T-cell (primary cell): ENCODE results near the gene ARHGAP28. TPM values are rescaled to one million over a fixed set of nuclear protein-coding genes. Genes with fewer than 3 reads are reported as not detected.
"Not testable (repeated sequence)": the region's sequence is repeated elsewhere in the genome, so short reads cannot be mapped to it uniquely, and the experiment has no call there.

Experiments
- ATAC-seq, 4 experiments: fragments of 200-7000 bp in 3 of 4; fragments of 150-1000 bp in 1 of 4; cut with Tn5 transposase; replicated peaks in 1 of 4; 1 replicate in 3 of 4; 2 replicates in 1 of 4; pipeline ENCODE4 v1.10.0; 2021; ENCODE audit warnings: moderate library complexity in 3 of 4, mild to moderate bottlenecking in 2 of 4, moderate number of reproducible peaks in 1 of 4
- CTCF ChIA-PET, 2 donors: fragments of 300-600 bp; sonication (Branson Sonifier 250); formaldehyde crosslinking; loops; one replicate each; lab custom pipeline; 2022; ENCODE audit warnings: antibody characterized with exemption in 2 of 2; lab: Charles Lee
- POLR2A ChIA-PET, 2 donors: fragments of 300-600 bp; sonication (Branson Sonifier 250); formaldehyde crosslinking; loops; one replicate each; lab custom pipeline; 2022; ENCODE audit warnings: antibody characterized with exemption in 2 of 2; lab: Charles Lee
- DNase-seq, 35 experiments: peaks; one replicate each; pipeline versions ENCODE4 v3.0.0 to v3.0.0-alpha.2; 2013 to 2023
- H3K27ac ChIP-seq: one replicate; pipeline ENCODE4 v1.5.1; 2013; ENCODE audit warnings: low read length
- H3K27me3 ChIP-seq, 2 experiments: replicated peaks in 1 of 2; 1 replicate in 1 of 2; 2 replicates in 1 of 2; pipeline versions ENCODE4 v1.6.1 to v1.7.0; 2013; ENCODE audit warnings: low read length in 1 of 2, mixed read lengths in 1 of 2; ENCODE audit not compliant: control insufficient read depth in 2 of 2, insufficient read depth in 2 of 2; ENCODE audit errors: extremely low read depth in 1 of 2
- H3K36me3 ChIP-seq, 2 donors: 1 replicate in 1 of 2; 2 replicates in 1 of 2; pipeline versions ENCODE4 v1.6.1 to v1.7.0; 2013; ENCODE audit warnings: low read length in 1 of 2; ENCODE audit not compliant: control insufficient read depth in 2 of 2, insufficient read depth in 1 of 2; ENCODE audit errors: extremely low read depth in 1 of 2
- H3K4me1 ChIP-seq, 2 experiments: 1 replicate in 1 of 2; 2 replicates in 1 of 2; pipeline versions ENCODE4 v1.6.1 to v1.7.0; 2013; ENCODE audit warnings: low read length in 2 of 2, mixed read lengths in 1 of 2; ENCODE audit not compliant: insufficient read depth in 2 of 2, control insufficient read depth in 1 of 2; ENCODE audit errors: extremely low read depth in 1 of 2
- H3K4me3 ChIP-seq, 2 donors: 1 replicate in 1 of 2; 2 replicates in 1 of 2; pipeline versions ENCODE4 v1.5.1 to v1.7.0; 2013; ENCODE audit warnings: mild to moderate bottlenecking in 2 of 2, low read length in 1 of 2, moderate library complexity in 1 of 2; ENCODE audit not compliant: control insufficient read depth in 1 of 2; ENCODE audit errors: extremely low read depth in 1 of 2
- H3K9me3 ChIP-seq: 2 replicates; pipeline ENCODE4 v1.7.0; 2013
- H3K27ac Mint-ChIP-seq, 2 donors: one replicate each; pipeline ENCODE4 v1.8.0; 2020 to 2021; ENCODE audit warnings: mild to moderate bottlenecking in 2 of 2, mixed read lengths in 2 of 2
- H3K27me3 Mint-ChIP-seq, 2 donors: one replicate each; pipeline ENCODE4 v1.8.0; 2021 to 2022; ENCODE audit warnings: mixed read lengths in 2 of 2
- H3K36me3 Mint-ChIP-seq: one replicate; pipeline ENCODE4 v1.8.0; 2021; ENCODE audit warnings: mixed read lengths
- H3K4me1 Mint-ChIP-seq, 3 donors: one replicate each; pipeline ENCODE4 v1.8.0; 2020 to 2022; ENCODE audit warnings: mixed read lengths in 3 of 3, mild to moderate bottlenecking in 1 of 3
- H3K4me3 Mint-ChIP-seq, 3 donors: one replicate each; pipeline ENCODE4 v1.8.0; 2020 to 2022; ENCODE audit warnings: mild to moderate bottlenecking in 3 of 3, mixed read lengths in 3 of 3, moderate library complexity in 3 of 3
- H3K9me3 Mint-ChIP-seq, 3 donors: one replicate each; pipeline ENCODE4 v1.8.0; 2020 to 2022; ENCODE audit warnings: mixed read lengths in 3 of 3
- WGBS: methylation state at CpG from one replicate; pipeline ENCODE4 v1.1.5; 2013; ENCODE audit warnings: missing lambda C conversion rate; ENCODE audit not compliant: insufficient coverage; 5-methylcytosine and 5-hydroxymethylcytosine counted together
- total RNA-seq, 35 experiments: library from RNA in 6 of 35; stranded (reverse) in 6 of 35; fragments of 120-200 nt in 1 of 35; gene quantifications; one replicate each; pipeline versions ENCODE4 v1.2.1 to v1.2.4 and lab custom pipeline; 2013 to 2026

Gene ARHGAP28
- total RNA-seq, 5 donors from 2014 or later (not counting 1 experiment from before 2014, with no cell fraction given): 0.29 TPM; not detected in 4

DNA sequence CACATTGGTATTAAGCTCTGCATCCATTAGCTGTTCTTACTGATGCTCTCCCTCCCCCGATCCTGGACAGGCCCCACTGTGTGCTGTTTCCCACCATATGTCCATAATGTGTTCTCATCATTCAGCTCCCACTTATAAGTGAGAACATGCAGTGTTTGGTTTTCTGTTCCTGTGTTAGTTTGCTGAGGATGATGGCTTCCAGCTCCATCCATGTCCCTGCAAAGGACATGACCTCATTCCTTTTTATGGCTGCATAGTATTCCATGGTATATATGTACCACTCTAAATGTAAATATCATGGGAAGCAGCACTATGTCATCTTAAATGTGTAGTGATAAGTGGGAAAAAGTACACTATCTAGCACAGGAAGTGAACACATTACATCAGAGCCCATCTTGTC lies 116.0 kb downstream of the ARHGAP28 start:
- H3K36me3 ChIP-seq, CTCF ChIA-PET, H3K4me1 Mint-ChIP-seq, H3K4me3 Mint-ChIP-seq, H3K36me3 Mint-ChIP-seq, H3K4me1 ChIP-seq, POLR2A ChIA-PET, ATAC-seq, H3K27me3 ChIP-seq, H3K4me3 ChIP-seq, H3K27ac ChIP-seq, H3K27ac Mint-ChIP-seq, H3K9me3 ChIP-seq, H3K27me3 Mint-ChIP-seq, DNase-seq: not testable (repeated sequence)
- no CpG with 5 or more reads among the region's 1 CpG for WGBS
- H3K9me3 Mint-ChIP-seq: peaks cover 3 to 18% (median 8%) of the 10 kb centered on the region in 3 donors

DNA sequence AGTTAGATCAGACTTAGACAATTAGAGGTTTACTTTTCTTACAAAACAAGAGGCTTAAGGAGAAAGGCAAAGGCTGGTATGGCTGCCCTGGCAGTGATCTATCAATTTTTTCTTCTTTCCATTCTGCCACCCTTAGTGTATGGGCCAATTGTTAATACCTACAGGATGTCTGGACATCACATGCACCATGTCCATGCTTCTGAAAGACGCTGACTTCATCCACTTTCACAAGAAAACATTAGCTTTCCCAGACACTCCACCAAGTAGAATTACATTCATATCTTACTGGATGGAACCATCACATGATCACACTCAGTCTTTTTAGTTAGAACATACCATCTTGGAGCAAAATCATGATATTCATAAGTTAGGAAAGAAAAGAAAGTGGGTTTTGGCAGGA lies 120.9 kb downstream of the ARHGAP28 start:
- 71% methylated on average over 1 of the region's 1 CpG for whole genome bisulfite sequencing
- H3K9me3 ChIP-seq: no peaks in the 10 kb centered on the region
- peaks cover 0 to 2% of the 10 kb centered on the region in 2 experiments for H3K27me3 ChIP-seq
- no peak overlapping the region for H3K4me3 Mint-ChIP-seq
- H3K36me3 ChIP-seq: no peaks in the 10 kb centered on the region
- CTCF ChIA-PET: no interaction called here
- POLR2A ChIA-PET: no interaction called here
- no peak overlapping the region for H3K27ac Mint-ChIP-seq
- no peaks in the 10 kb centered on the region for H3K36me3 Mint-ChIP-seq
- no peak overlapping the region for H3K4me3 ChIP-seq
- no peaks in the 10 kb centered on the region for H3K27me3 Mint-ChIP-seq
- H3K4me1 ChIP-seq: no peaks in the 10 kb centered on the region
- peaks cover 11 to 20% (median 14%) of the 10 kb centered on the region in 3 donors for H3K9me3 Mint-ChIP-seq
- no peaks in the 10 kb centered on the region for H3K4me1 Mint-ChIP-seq
- no peak overlapping the region for H3K27ac ChIP-seq
- DNase-seq (no peak), ATAC-seq (no peak)

GRCh38 chr18:6851480-6851879 lies 122.0 kb downstream of the ARHGAP28 start:
- Mint-ChIP-seq H3K4me1 (no peaks in the 10 kb centered on the region), H3K27ac (no peak overlapping the region), H3K27me3 (no peaks in the 10 kb centered on the region), H3K4me3 (no peak overlapping the region), H3K9me3 (peaks cover 7 to 11% (median 10%) of the 10 kb centered on the region in 3 donors), H3K36me3 (no peaks in the 10 kb centered on the region)
- ATAC-seq: no peak
- Histone ChIP-seq H3K4me3 (no peak overlapping the region), H3K36me3 (no peaks in the 10 kb centered on the region), H3K9me3 (no peaks in the 10 kb centered on the region), H3K27me3 (peaks cover 0 to 2% of the 10 kb centered on the region in 2 experiments), H3K27ac (no peak overlapping the region), H3K4me1 (no peaks in the 10 kb centered on the region)
- WGBS: no CpG with 5 or more reads among the region's 2 CpGs
- ChIA-PET CTCF (no interaction called here), POLR2A (no interaction called here)
- no peak for DNase-seq

- H3K9me3 Mint-ChIP-seq: peaks cover 6 to 10% (median 8%) of the 10 kb centered on the region in 3 donors
- Histone ChIP-seq H3K36me3 (no peaks in the 10 kb centered on the region), H3K4me1 (no peaks in the 10 kb centered on the region)
These were observed 125.3 kb downstream of the ARHGAP28 start for GRCh38 chr18:6854811-6855210.

GRCh38 chr18:6855767-6856166 lies 126.3 kb downstream of the ARHGAP28 start:
- no peaks in the 10 kb centered on the region for H3K36me3 Mint-ChIP-seq
- ChIA-PET POLR2A (no interaction called here), CTCF (no interaction called here)
- Histone ChIP-seq H3K36me3 (no peaks in the 10 kb centered on the region), H3K27ac (no peak overlapping the region), H3K4me1 (no peaks in the 10 kb centered on the region), H3K4me3 (no peak overlapping the region), H3K9me3 (no peaks in the 10 kb centered on the region), H3K27me3 (peaks cover 0 to 2% of the 10 kb centered on the region in 2 experiments)
- H3K4me3 Mint-ChIP-seq: no peak overlapping the region
- DNase-seq: no peak
- WGBS: 82% methylated on average over 9 of the region's 12 CpGs
- peaks cover 0 to 8% (median 8%) of the 10 kb centered on the region in 3 donors for H3K9me3 Mint-ChIP-seq
- no peak overlapping the region for H3K27ac Mint-ChIP-seq
- ATAC-seq: no peak
- no peaks in the 10 kb centered on the region for H3K4me1 Mint-ChIP-seq
- no peaks in the 10 kb centered on the region for H3K27me3 Mint-ChIP-seq

More at GRCh38 chr18:6854811-6855210, 125.3 kb downstream of the ARHGAP28 start:
- H3K27ac Mint-ChIP-seq: no peak overlapping the region
- no peaks in the 10 kb centered on the region for H3K9me3 ChIP-seq
- peaks cover 0 to 2% of the 10 kb centered on the region in 2 experiments for H3K27me3 ChIP-seq
- DNase-seq (no peak), ATAC-seq (no peak)
- 74% methylated on average over 5 of the region's 7 CpGs for WGBS
- no peaks in the 10 kb centered on the region for H3K27me3 Mint-ChIP-seq
- H3K27ac ChIP-seq: no peak overlapping the region
- no peak overlapping the region for H3K4me3 Mint-ChIP-seq
- no peaks in the 10 kb centered on the region for H3K4me1 Mint-ChIP-seq
- no peaks in the 10 kb centered on the region for H3K36me3 Mint-ChIP-seq
- no peak overlapping the region for H3K4me3 ChIP-seq
- ChIA-PET CTCF (no interaction called here), POLR2A (no interaction called here)

GRCh38 chr18:6857300-6857699 lies 127.8 kb downstream of the ARHGAP28 start:
- Histone ChIP-seq H3K9me3 (no peaks in the 10 kb centered on the region), H3K27me3 (peaks cover 0 to 2% of the 10 kb centered on the region in 2 experiments), H3K36me3 (no peaks in the 10 kb centered on the region), H3K4me1 (no peaks in the 10 kb centered on the region), H3K27ac (no peak overlapping the region), H3K4me3 (no peak overlapping the region)
- H3K27me3 Mint-ChIP-seq: no peaks in the 10 kb centered on the region
- ChIA-PET POLR2A (no interaction called here), CTCF (no interaction called here)
- no peak for DNase-seq
- H3K9me3 Mint-ChIP-seq: peaks cover 0 to 5% (median 1%) of the 10 kb centered on the region in 3 donors
- ATAC-seq: no peak
- no peaks in the 10 kb centered on the region for H3K36me3 Mint-ChIP-seq
- WGBS: 94% methylated on average over 6 of the region's 12 CpGs
- no peaks in the 10 kb centered on the region for H3K4me1 Mint-ChIP-seq
- no peak overlapping the region for H3K27ac Mint-ChIP-seq
- no peak overlapping the region for H3K4me3 Mint-ChIP-seq
